BJ (cell line): ENCODE results near the gene SQSTM1. TPM values are rescaled to one million over a fixed set of nuclear protein-coding genes. Genes with fewer than 3 reads are reported as not detected.

Experiments used
- CTCF ChIA-PET: fragments of 350-600 bp; formaldehyde crosslinking; extraction: SDS; loops from one replicate; lab custom pipeline; 2021; ENCODE audit warnings: antibody characterized with exemption, inconsistent platforms; lab: Yijun Ruan, JAX
- POLR2A ChIA-PET: fragments of 300-600 bp; sonication (Branson Sonifier 250); formaldehyde crosslinking; extraction: SDS; loops from one replicate; lab custom pipeline; 2021; ENCODE audit warnings: antibody characterized with exemption; lab: Charles Lee
- DNase-seq: peaks from one replicate; pipeline ENCODE4 v3.0.0-alpha.2; 2011; ENCODE audit warnings: low read depth
- H3K27me3 ChIP-seq: 2 replicates; pipeline ENCODE4 v1.6.0; 2011; ENCODE audit warnings: low read length; ENCODE audit not compliant: control insufficient read depth, insufficient read depth
- H3K36me3 ChIP-seq: 2 replicates; pipeline ENCODE4 v1.5.1; 2011; ENCODE audit warnings: low read length; ENCODE audit not compliant: control insufficient read depth, insufficient read depth
- H3K4me3 ChIP-seq: 2 replicates; pipeline ENCODE4 v1.5.1; 2011; ENCODE audit warnings: low read depth, mild to moderate bottlenecking, control low read depth, low read length
- polyA plus RNA-seq: library from polyadenylated mRNA; depleted of rRNA; stranded (reverse); fragments of >200 nt; gene quantifications from 2 replicates; pipeline ENCODE4 v1.2.3, GENCODE V29; 2011
- TF ChIP-seq, protein P1 (sequence below): IDR thresholded peaks from 2 replicates; pipeline ENCODE4 v1.5.1; 2011; ENCODE audit warnings: low read depth, mild to moderate bottlenecking, control low read depth, inconsistent platforms, low read length, moderate library complexity; ENCODE audit not compliant: insufficient read depth

Gene SQSTM1
- polyA plus RNA-seq, 1 experiment: 307 TPM

- Histone ChIP-seq H3K27me3 (no peaks in the 10 kb centered on the region), H3K4me3 (peak within 1 kb of the TSS; percentile 95), H3K36me3 (peaks cover 15% of the 10 kb centered on the region)
- POLR2A ChIA-PET: interaction anchor here (0.6 kb wide), 1 partner anchor 19 kb away, joined by 4 read pairs; no protein-coding TSS in a partner anchor
- peak; percentile 77 for DNase-seq
- TF ChIP-seq, protein P1, sequence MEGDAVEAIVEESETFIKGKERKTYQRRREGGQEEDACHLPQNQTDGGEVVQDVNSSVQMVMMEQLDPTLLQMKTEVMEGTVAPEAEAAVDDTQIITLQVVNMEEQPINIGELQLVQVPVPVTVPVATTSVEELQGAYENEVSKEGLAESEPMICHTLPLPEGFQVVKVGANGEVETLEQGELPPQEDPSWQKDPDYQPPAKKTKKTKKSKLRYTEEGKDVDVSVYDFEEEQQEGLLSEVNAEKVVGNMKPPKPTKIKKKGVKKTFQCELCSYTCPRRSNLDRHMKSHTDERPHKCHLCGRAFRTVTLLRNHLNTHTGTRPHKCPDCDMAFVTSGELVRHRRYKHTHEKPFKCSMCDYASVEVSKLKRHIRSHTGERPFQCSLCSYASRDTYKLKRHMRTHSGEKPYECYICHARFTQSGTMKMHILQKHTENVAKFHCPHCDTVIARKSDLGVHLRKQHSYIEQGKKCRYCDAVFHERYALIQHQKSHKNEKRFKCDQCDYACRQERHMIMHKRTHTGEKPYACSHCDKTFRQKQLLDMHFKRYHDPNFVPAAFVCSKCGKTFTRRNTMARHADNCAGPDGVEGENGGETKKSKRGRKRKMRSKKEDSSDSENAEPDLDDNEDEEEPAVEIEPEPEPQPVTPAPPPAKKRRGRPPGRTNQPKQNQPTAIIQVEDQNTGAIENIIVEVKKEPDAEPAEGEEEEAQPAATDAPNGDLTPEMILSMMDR: peak; percentile 28; the same call in 1 of the 2 replicates
- CTCF ChIA-PET: interaction anchor here (1.5 kb wide), 1 partner anchor 11 kb away, joined by 3 read pairs; no protein-coding TSS in a partner anchor
Measured at GRCh38 chr5:179858586-179859427, 38.1 kb downstream of the SQSTM1 start, which contains the start of gene MRNIP. Gene MRNIP, minus strand, starts transcription at chr5:179858817. Its CDS starts 21 bp downstream, at chr5:179858796.

- POLR2A ChIA-PET: no interaction called here
- H3K4me3 ChIP-seq: no peak overlapping the region
- CTCF ChIA-PET: no interaction called here
- DNase-seq: no peak
- TF ChIP-seq, protein P1: no peak
- no peaks in the 10 kb centered on the region for H3K27me3 ChIP-seq
- H3K36me3 ChIP-seq: peaks cover 24% of the 10 kb centered on the region
Measured at GRCh38 chr5:179860301-179860700, 39.6 kb downstream of the SQSTM1 start.

- Histone ChIP-seq H3K4me3 (no peak overlapping the region), H3K27me3 (no peaks in the 10 kb centered on the region), H3K36me3 (peaks cover 28% of the 10 kb centered on the region)
- TF ChIP-seq, protein P1: no peak
- CTCF ChIA-PET: interaction anchor here (2.9 kb wide), 1 partner anchor 9 kb away, joined by 10 read pairs; no protein-coding TSS in a partner anchor
- DNase-seq: no peak
- POLR2A ChIA-PET: no interaction called here
Measured at GRCh38 chr5:179862296-179862695, 41.6 kb downstream of the SQSTM1 start.

DNA sequence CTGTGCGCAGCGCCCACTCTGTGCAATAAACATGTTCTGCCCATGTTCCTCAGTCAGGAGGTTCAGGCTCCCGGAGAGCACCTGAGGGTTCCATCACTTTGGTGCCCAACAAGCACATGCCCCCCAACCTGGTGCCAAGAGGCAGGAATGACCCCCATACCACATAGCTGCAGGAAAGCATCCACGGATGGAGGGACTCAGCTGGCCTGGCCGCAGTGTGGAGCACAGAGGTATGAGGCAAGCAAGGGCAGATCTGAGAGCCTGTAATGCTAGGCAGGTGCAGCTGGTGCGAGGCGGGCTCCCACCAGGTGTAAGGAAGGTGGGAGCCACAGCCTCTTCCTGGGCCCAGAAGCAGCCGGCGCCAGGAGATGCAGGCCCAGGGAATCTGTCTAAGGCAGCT, 42.2 kb downstream of the SQSTM1 start:
- Histone ChIP-seq H3K4me3 (no peak overlapping the region), H3K36me3 (peaks cover 29% of the 10 kb centered on the region), H3K27me3 (no peaks in the 10 kb centered on the region)
- ChIA-PET CTCF (interaction anchor here (2.9 kb wide), 1 partner anchor 9 kb away, joined by 10 read pairs; no protein-coding TSS in a partner anchor), POLR2A (no interaction called here)
- DNase-seq: no peak
- TF ChIP-seq, protein P1: no peak

- CTCF ChIA-PET: interaction anchor here (2.9 kb wide), 1 partner anchor 8 kb away, joined by 10 read pairs; no protein-coding TSS in a partner anchor
- H3K36me3 ChIP-seq: peaks cover 32% of the 10 kb centered on the region
Measured at GRCh38 chr5:179863449-179864085, 42.9 kb downstream of the SQSTM1 start.

More at GRCh38 chr5:179863449-179864085, 42.9 kb downstream of the SQSTM1 start:
- Histone ChIP-seq H3K27me3 (no peaks in the 10 kb centered on the region), H3K4me3 (no peak overlapping the region)
- DNase-seq: no peak
- POLR2A ChIA-PET: no interaction called here
- TF ChIP-seq, protein P1: no peak
